GM12878 (cell line): ENCODE results near the gene SFXN2. TPM values are rescaled to one million over a fixed set of nuclear protein-coding genes. Genes with fewer than 3 reads are reported as not detected.

Experiments
- ATAC-seq: fragments of 200-7000 bp; cut with Tn5 transposase; 3 replicates; pipeline ENCODE4 v1.9.1; 2020; ENCODE audit warnings: mild to moderate bottlenecking, moderate library complexity
- BruUV-seq: library from RNA; stranded (reverse); fragments of 400-500 nt; replicated peaks from 2 replicates; lab custom pipeline; 2021; lab: Mats Ljungman, UMichigan
- CTCF ChIA-PET: fragments of 300-600 bp; sonication (Branson Sonifier 250); formaldehyde crosslinking; extraction: SDS; loops from one replicate; lab custom pipeline; 2021; ENCODE audit warnings: inconsistent platforms; lab: Yijun Ruan, JAX
- POLR2A ChIA-PET: fragments of 350-600 bp; formaldehyde crosslinking; extraction: SDS; loops from one replicate; lab custom pipeline; 2021; ENCODE audit warnings: inconsistent platforms; lab: Charles Lee
- RAD21 ChIA-PET: fragments of 300-600 bp; sonication (Branson Sonifier 250); formaldehyde crosslinking; loops from one replicate; lab custom pipeline; 2023; ENCODE audit warnings: antibody characterized with exemption; ENCODE audit not compliant: unreplicated experiment; lab: Charles Lee
- SMC1A ChIA-PET: fragments of 300-600 bp; sonication (Branson Sonifier 250); formaldehyde crosslinking; loops from one replicate; lab custom pipeline; 2023; ENCODE audit not compliant: unreplicated experiment, uncharacterized antibody; lab: Charles Lee
- DNase-seq: peaks from one replicate; pipeline ENCODE4 v3.0.0-alpha.2; 2011; ENCODE audit warnings: low read depth, low spot score
- FAIRE-seq: peaks from 3 replicates; lab custom pipeline; 2011; peaks lifted over from hg19 to GRCh38; lab: Jason Lieb, UNC
- H2AFZ ChIP-seq: 2 replicates; pipeline ENCODE4 v1.6.0; 2011; ENCODE audit warnings: low read depth, low read length, control low read depth; ENCODE audit not compliant: control insufficient read depth
- H3K27ac ChIP-seq: 2 replicates; pipeline ENCODE4 v1.5.1; 2011; ENCODE audit warnings: control low read depth; ENCODE audit not compliant: control insufficient read depth, insufficient read depth
- H3K27me3 ChIP-seq, 2 experiments: replicated peaks in 1 of 2; 2 replicates each; pipeline versions ENCODE4 v1.6.0 to v1.6.1; 2011; ENCODE audit warnings: low read length in 1 of 2; ENCODE audit not compliant: control insufficient read depth in 2 of 2, insufficient read depth in 2 of 2
- H3K36me3 ChIP-seq, 2 experiments: 2 replicates each; pipeline ENCODE4 v1.5.1; 2011; ENCODE audit warnings: low read length in 1 of 2; ENCODE audit not compliant: control insufficient read depth in 2 of 2, insufficient read depth in 2 of 2
- H3K4me1 ChIP-seq: 2 replicates; pipeline ENCODE4 v1.6.1; 2011; ENCODE audit warnings: mild to moderate bottlenecking, low read length, moderate library complexity, mixed read lengths; ENCODE audit not compliant: control insufficient read depth, insufficient read depth
- H3K4me2 ChIP-seq: 2 replicates; pipeline ENCODE4 v1.6.0; 2011; ENCODE audit warnings: control low read depth; ENCODE audit not compliant: control insufficient read depth, insufficient read depth
- H3K4me3 ChIP-seq: fragments of 200-600 bp; sonication (generic); 2 replicates; pipeline ENCODE4 v1.5.1; 2016
- H3K79me2 ChIP-seq: 2 replicates; pipeline ENCODE4 v1.6.0; 2011; ENCODE audit warnings: low read length; ENCODE audit not compliant: control insufficient read depth, insufficient read depth
- H3K9ac ChIP-seq: 2 replicates; pipeline ENCODE4 v1.8.0; 2011; ENCODE audit warnings: low read length, control low read depth, mixed read lengths; ENCODE audit not compliant: control insufficient read depth, insufficient read depth
- H3K9me3 ChIP-seq: replicated peaks from 3 replicates; pipeline ENCODE4 v1.5.1; 2011; ENCODE audit warnings: mild to moderate bottlenecking, low read length; ENCODE audit not compliant: control insufficient read depth, insufficient read depth
- H4K20me1 ChIP-seq: 2 replicates; pipeline ENCODE4 v1.6.0; 2011; ENCODE audit not compliant: control insufficient read depth, insufficient read depth
- BHLHE40 ChIP-seq, 2 experiments: fragments of 450-650 bp in 1 of 2; IDR thresholded peaks; 2 replicates each; pipeline ENCODE4 v1.6.1; 2011 to 2017; ENCODE audit warnings: low read depth in 2 of 2, borderline replicate concordance in 1 of 2, improper control_type of control experiment in 1 of 2, low read length in 1 of 2, mild to moderate bottlenecking in 1 of 2
- E4F1 ChIP-seq: fragments of 450-650 bp; IDR thresholded peaks from 2 replicates; pipeline ENCODE4 v1.6.1; 2018; ENCODE audit warnings: borderline replicate concordance, mild to moderate bottlenecking; ENCODE audit not compliant: partially characterized antibody
- EZH2 ChIP-seq: IDR thresholded peaks from 2 replicates; pipeline ENCODE4 v1.6.1; 2012; ENCODE audit warnings: low read depth, mild to moderate bottlenecking, control low read depth, inconsistent platforms, low read length, borderline replicate concordance; ENCODE audit not compliant: control insufficient read depth
- MAX ChIP-seq: IDR thresholded peaks from 2 replicates; pipeline ENCODE4 v1.6.1; 2012; ENCODE audit warnings: low read depth, low read length, improper control_type of control experiment
- NBN ChIP-seq: fragments of 450-650 bp; IDR thresholded peaks from 2 replicates; pipeline ENCODE4 v1.6.1; 2016
- NR2F1 ChIP-seq: fragments of 450-650 bp; conservative IDR thresholded peaks from 2 replicates; pipeline ENCODE4 v1.6.1; 2017; ENCODE audit warnings: mild to moderate bottlenecking
- PKNOX1 ChIP-seq: fragments of 450-650 bp; IDR thresholded peaks from 2 replicates; pipeline ENCODE4 v1.6.1; 2016; ENCODE audit warnings: mild to moderate bottlenecking
- POLR2AphosphoS5 ChIP-seq: IDR thresholded peaks from 2 replicates; pipeline ENCODE4 v1.6.1; 2011; ENCODE audit warnings: mild to moderate bottlenecking, low read length, inconsistent platforms
- RELB ChIP-seq: fragments of 450-650 bp; IDR thresholded peaks from 2 replicates; pipeline ENCODE4 v1.6.1; 2017; ENCODE audit warnings: low read depth, mild to moderate bottlenecking, moderate library complexity
- TCF12 ChIP-seq: IDR thresholded peaks from 2 replicates; pipeline ENCODE4 v1.6.1; 2011; ENCODE audit warnings: low read depth, mild to moderate bottlenecking, low read length
- USF1 ChIP-seq: IDR thresholded peaks from 2 replicates; pipeline ENCODE4 v1.6.1; 2011; ENCODE audit warnings: borderline replicate concordance, low read depth, mild to moderate bottlenecking, moderate library complexity, mixed read lengths, low read length; ENCODE audit not compliant: insufficient read depth; ENCODE audit errors: extremely low read length
- USF2 ChIP-seq: IDR thresholded peaks from 2 replicates; pipeline ENCODE4 v1.6.1; 2011; ENCODE audit warnings: low read depth, low read length, improper control_type of control experiment, borderline replicate concordance
- YY1 ChIP-seq: IDR thresholded peaks from 2 replicates; pipeline ENCODE4 v1.6.1; 2011; ENCODE audit warnings: low read depth, mild to moderate bottlenecking, low read length
- ZNF207 ChIP-seq: fragments of 450-650 bp; IDR thresholded peaks from 2 replicates; pipeline ENCODE4 v1.6.1; 2014; ENCODE audit warnings: antibody characterized with exemption, mild to moderate bottlenecking, borderline replicate concordance
- WGBS: methylation state at CpG from one replicate; pipeline ENCODE4 v1.1.6; 2016; ENCODE audit warnings: low lambda C conversion rate; ENCODE audit not compliant: insufficient replicate concordance, insufficient coverage; ENCODE audit errors: missing lambda C conversion rate; 5-methylcytosine and 5-hydroxymethylcytosine counted together
- in situ Hi-C: fragments of 300-500 bp; cut with MboI; formaldehyde crosslinking; loops from 9 replicates; pipeline ENCODE4 v1.14.3; 2018; ENCODE audit warnings: mixed read lengths
- intact Hi-C: fragments of 100-400 bp; cut with micrococcal nuclease; formaldehyde crosslinking; loops from one replicate; pipeline ENCODE4 v1.14.2; 2022; ENCODE audit not compliant: unreplicated experiment
- polyA plus RNA-seq, 11 experiments: library from polyadenylated mRNA; depleted of rRNA in 4 of 11; unstranded in 6 of 11; stranded (reverse) in 5 of 11; fragments of >200 nt; fragmentation: Nextera tagmentation in 4 of 11; fragmentation: Illumina TruSeq in 1 of 11; extraction: Ambion mirVana in 4 of 11; extraction: Trizol in 1 of 11; gene quantifications; 1 replicate in 1 of 11; 2 replicates in 10 of 11; pipeline versions ENCODE4 v1.2.1 to v1.2.3, GENCODE V29; 2011 to 2016; ENCODE audit warnings: inconsistent platforms in 2 of 11, missing spikeins in 2 of 11, low read depth in 1 of 11
- total RNA-seq, 4 experiments: library from RNA; depleted of rRNA in 3 of 4; stranded (reverse); fragments of >200 nt in 3 of 4; fragmentation: Illumina TruSeq in 1 of 4; extraction: Trizol in 1 of 4; gene quantifications; 2 replicates each; pipeline versions ENCODE4 v1.2.1 to v1.2.3, GENCODE V29; 2013 to 2021

The SFXN2 gene
- total and polyA plus RNA-seq, 10 of the 15 experiments (the other 5 are each of a cell fraction or from before 2014, with no cell fraction given), result 8.8 to 22.5 (median 18.5) TPM

- Histone ChIP-seq H2AFZ (peak overlapping the region; percentile 22; the same call in 1 of the 2 replicates), H3K27ac (no peak overlapping the region), H3K36me3 (peaks cover 0 to 2% of the 10 kb centered on the region in 2 experiments; a peak in 2 of 4 replicates), H3K27me3 (no peaks in the 10 kb centered on the region), H3K9ac (no peak overlapping the region), H3K4me3 (no peak overlapping the region), H3K9me3 (no peaks in the 10 kb centered on the region), H4K20me1 (no peaks in the 10 kb centered on the region), H3K4me1 (peaks cover 26% of the 10 kb centered on the region), H3K79me2 (no peaks in the 10 kb centered on the region), H3K4me2 (0 out of 2 replicates have a peak overlapping the region, but pooled peaks have one; percentile 30)
- DNase-seq, result no peak
- ChIA-PET CTCF (interaction anchor here (0.5 to 8.7 kb wide), 20 partner anchors 9 to 224 kb away, joined by 3 to 128 read pairs (median 4); partner anchors contain the start of genes ARL3, SFXN2, TRIM8 and WBP1L), SMC1A (interaction anchor here (0.7 to 8.2 kb wide), 18 partner anchors 9 to 223 kb away, joined by 3 to 140 read pairs (median 4); partner anchors contain the start of genes ARL3, BORCS7, SFXN2 and TRIM8), POLR2A (interaction anchor here (0.6 to 7.3 kb wide), 8 partner anchors 23 to 507 kb away, joined by 3 to 151 read pairs (median 4); partner anchors contain the start of genes ARL3, SFXN2 and TRIM8), RAD21 (interaction anchor here (0.9 to 8.4 kb wide), 7 partner anchors 9 to 143 kb away, joined by 3 to 140 read pairs (median 9); partner anchors contain the start of genes ARL3 and SFXN2)
- ATAC-seq, result peak; percentile 82
- BruUV-seq, result no TSS peak
- FAIRE-seq, result no peak
- intact Hi-C loops (loop anchor here (2.0 kb wide), 1 partner anchor 34 kb away; no protein-coding TSS in a partner anchor), in situ Hi-C loops (no loop called here)
- WGBS, result 38% methylated on average over 9 of the region's 9 CpGs
- TF ChIP-seq TCF12 (peak; percentile 79), NR2F1 (0 out of 2 replicates have a peak, but pooled peaks have one; percentile 32), RELB (no peak), YY1 (0 out of 2 replicates have a peak, but pooled peaks have one; percentile 20), USF1 (peak; percentile 57), NBN (0 out of 2 replicates have a peak, but pooled peaks have one; percentile 15), E4F1 (no peak), EZH2 (no peak), USF2 (peak; percentile 2; the same call in 1 of the 2 replicates), MAX (peak; percentile 16; the same call in 1 of the 2 replicates), POLR2AphosphoS5 (no peak), ZNF207 (no peak), BHLHE40 (IDR thresholded peaks at IDR 0.05; ENCODE audit: borderline replicate concordance in 1 of 2, low read depth in 2 of 2, low read length in 1 of 2) (0 out of 4 replicates have a peak, but pooled peaks of 1 of the 2 experiments have one; percentile 10), PKNOX1 (peak; percentile 25; the same call in 1 of the 2 replicates)
Observed at GRCh38 chr10:102678842-102679289, 35.6 kb upstream of the SFXN2 start.
